ENCODE data around the gene C1R. TPM values are rescaled to one million over a fixed set of nuclear protein-coding genes. Genes with fewer than 3 reads are reported as not detected.

C1R gene
- polyA plus RNA-seq, 3 donors = 0.14 to 0.88 TPM; not detected in 1

- no peak for DNase-seq
- H3K27me3 ChIP-seq (ENCODE audit: control insufficient read depth in 2 of 2, insufficient read depth in 2 of 2, low read length in 2 of 2) = no peaks in the 10 kb centered on the region
- H3K9ac ChIP-seq (ENCODE audit: insufficient read depth, low read length, poor library complexity, severe bottlenecking) = no peak overlapping the region
- H3K79me2 ChIP-seq (ENCODE audit: insufficient read depth, low read length) = no peaks in the 10 kb centered on the region
- H3K4me2 ChIP-seq (replicated peaks; ENCODE audit: extremely low read depth, low read length, poor library complexity, severe bottlenecking) = no peak overlapping the region
- no peak overlapping the region for H3K4me3 ChIP-seq (replicated peaks in 1 of 3; ENCODE audit: low read depth in 2 of 3, low read length in 3 of 3)
- peaks cover 15 to 22% of the 10 kb centered on the region in 2 donors for H3K36me3 Mint-ChIP-seq
- no peaks in the 10 kb centered on the region for H3K9me3 ChIP-seq (replicated peaks in 1 of 2; ENCODE audit: control insufficient read depth in 1 of 2, insufficient read depth in 1 of 2, low read length in 2 of 2)
- H2AFZ ChIP-seq (ENCODE audit: insufficient read depth, low read depth, low read length, poor library complexity, severe bottlenecking) = no peak overlapping the region
- WGBS (ENCODE audit: insufficient coverage) = no CpG with 5 or more reads among the region's 5 CpGs
- no peak for TF ChIP-seq CTCF (IDR thresholded peaks at IDR 0.05)
- no peak overlapping the region for H3K27ac Mint-ChIP-seq
- peaks cover 0 to 11% (median 1%) of the 10 kb centered on the region in 3 donors for H3K27me3 Mint-ChIP-seq (ENCODE audit: low read depth in 3 of 3)
- no peak overlapping the region for H3K27ac ChIP-seq (ENCODE audit: low read depth in 1 of 2, low read length in 2 of 2)
- no peaks in the 10 kb centered on the region for H3K36me3 ChIP-seq (replicated peaks in 1 of 2; ENCODE audit: control insufficient read depth in 1 of 2, insufficient read depth in 2 of 2, low read length in 2 of 2)
- intact Hi-C loops (cut with micrococcal nuclease) = no loop called here
- peaks cover 9% of the 10 kb centered on the region for H3K4me1 Mint-ChIP-seq
- H3K9me3 Mint-ChIP-seq = peaks cover 0 to 3% (median 0%) of the 10 kb centered on the region in 7 donors
- no peaks in the 10 kb centered on the region for H4K20me1 ChIP-seq (ENCODE audit: insufficient read depth, low read length)
- H3K4me1 ChIP-seq (ENCODE audit: control insufficient read depth in 1 of 2, insufficient read depth in 2 of 2, low read length in 2 of 2) = peaks cover 4 to 8% of the 10 kb centered on the region in 2 donors
- H3K4me3 Mint-ChIP-seq = no peak overlapping the region
These were observed 29.1 kb upstream of the C1R start for GRCh38 chr12:7121324-7121723.

GRCh38 chr12:7120166-7120565 lies 27.9 kb upstream of the C1R start:
- Mint-ChIP-seq H3K27ac (no peak overlapping the region), H3K4me3 (no peak overlapping the region), H3K36me3 (peaks cover 25 to 33% of the 10 kb centered on the region in 2 donors), H3K27me3 (ENCODE audit: low read depth in 3 of 3) (peaks cover 0 to 11% (median 1%) of the 10 kb centered on the region in 3 donors), H3K9me3 (peaks cover 3 to 9% (median 5%) of the 10 kb centered on the region in 7 donors), H3K4me1 (peaks cover 12% of the 10 kb centered on the region)
- no peak overlapping the region for H3K27ac ChIP-seq (ENCODE audit: low read depth in 1 of 2, low read length in 2 of 2)
- H3K27me3 ChIP-seq (ENCODE audit: control insufficient read depth in 2 of 2, insufficient read depth in 2 of 2, low read length in 2 of 2) = no peaks in the 10 kb centered on the region
- H2AFZ ChIP-seq (ENCODE audit: insufficient read depth, low read depth, low read length, poor library complexity, severe bottlenecking) = no peak overlapping the region
- intact Hi-C loops (cut with micrococcal nuclease) = no loop called here
- H3K4me1 ChIP-seq (ENCODE audit: control insufficient read depth in 1 of 2, insufficient read depth in 2 of 2, low read length in 2 of 2) = peaks cover 4 to 8% of the 10 kb centered on the region in 2 donors
- H3K9me3 ChIP-seq (replicated peaks in 1 of 2; ENCODE audit: control insufficient read depth in 1 of 2, insufficient read depth in 1 of 2, low read length in 2 of 2) = no peaks in the 10 kb centered on the region
- H4K20me1 ChIP-seq (ENCODE audit: insufficient read depth, low read length) = no peaks in the 10 kb centered on the region
- DNase-seq = no peak
- TF ChIP-seq CTCF (IDR thresholded peaks at IDR 0.05) = no peak
- H3K4me2 ChIP-seq (replicated peaks; ENCODE audit: extremely low read depth, low read length, poor library complexity, severe bottlenecking) = no peak overlapping the region
- H3K9ac ChIP-seq (ENCODE audit: insufficient read depth, low read length, poor library complexity, severe bottlenecking) = no peak overlapping the region
- H3K4me3 ChIP-seq (replicated peaks in 1 of 3; ENCODE audit: low read depth in 2 of 3, low read length in 3 of 3) = no peak overlapping the region
- H3K79me2 ChIP-seq (ENCODE audit: insufficient read depth, low read length) = no peaks in the 10 kb centered on the region
- 94% methylated on average over 4 of the region's 5 CpGs for WGBS (ENCODE audit: insufficient coverage)
- peaks cover 0 to 4% of the 10 kb centered on the region in 2 donors for H3K36me3 ChIP-seq (replicated peaks in 1 of 2; ENCODE audit: control insufficient read depth in 1 of 2, insufficient read depth in 2 of 2, low read length in 2 of 2)
